NCI-H226 (cell line): Measurements from ENCODE around the gene PLPP4.

ENCODE experiments used
- DNase-seq: peaks from one replicate; pipeline ENCODE4 v3.0.0-alpha.2; 2015

PLPP4 gene

GRCh38 chr10:120527691-120528090, 70.7 kb downstream of the PLPP4 start:
- DNase-seq: no peak

- no peak for DNase-seq
Measured at GRCh38 chr10:120530699-120531098, 73.7 kb downstream of the PLPP4 start.

- no peak for DNase-seq
Measured at GRCh38 chr10:120538091-120538490, 81.1 kb downstream of the PLPP4 start.

- no peak for DNase-seq
Measured at GRCh38 chr10:120539076-120539475, 82.0 kb downstream of the PLPP4 start.

GRCh38 chr10:120540486-120540885, 83.5 kb downstream of the PLPP4 start:
- no peak for DNase-seq

GRCh38 chr10:120541984-120542383, 85.0 kb downstream of the PLPP4 start:
- DNase-seq: no peak

- no peak for DNase-seq
Measured at GRCh38 chr10:120542591-120542990, 85.6 kb downstream of the PLPP4 start.

GRCh38 chr10:120543291-120543690, 86.3 kb downstream of the PLPP4 start:
- no peak for DNase-seq

GRCh38 chr10:120548210-120548609, 91.2 kb downstream of the PLPP4 start:
- DNase-seq: no peak

- no peak for DNase-seq
Measured at GRCh38 chr10:120552262-120552661, 95.2 kb downstream of the PLPP4 start.

- no peak for DNase-seq
Measured at GRCh38 chr10:120553911-120554310, 96.9 kb downstream of the PLPP4 start.

- no peak for DNase-seq
Measured at GRCh38 chr10:120555436-120555835, 98.4 kb downstream of the PLPP4 start.

GRCh38 chr10:120555842-120556532, 99.0 kb downstream of the PLPP4 start:
- no peak for DNase-seq

GRCh38 chr10:120557311-120557710, 100.3 kb downstream of the PLPP4 start:
- DNase-seq: no peak

- no peak for DNase-seq
Measured at GRCh38 chr10:120559800-120560199, 102.8 kb downstream of the PLPP4 start.

- no peak for DNase-seq
Measured at GRCh38 chr10:120562956-120563355, 105.9 kb downstream of the PLPP4 start.

- DNase-seq: no peak
Measured at GRCh38 chr10:120570418-120570817, 113.4 kb downstream of the PLPP4 start.

GRCh38 chr10:120571266-120571665, 114.2 kb downstream of the PLPP4 start:
- no peak for DNase-seq

GRCh38 chr10:120572307-120572706, 115.3 kb downstream of the PLPP4 start:
- DNase-seq: no peak

- no peak for DNase-seq
Measured at GRCh38 chr10:120573355-120573754, 116.3 kb downstream of the PLPP4 start.

- no peak for DNase-seq
Measured at GRCh38 chr10:120574981-120575380, 118.0 kb downstream of the PLPP4 start.

- DNase-seq: no peak
Measured at GRCh38 chr10:120575411-120575810, 118.4 kb downstream of the PLPP4 start.

GRCh38 chr10:120578134-120578533, 121.1 kb downstream of the PLPP4 start:
- no peak for DNase-seq

GRCh38 chr10:120578890-120579289, 121.9 kb downstream of the PLPP4 start:
- DNase-seq: no peak
